ENCODE measurements around the gene BCKDK. TPM values are rescaled to one million over a fixed set of nuclear protein-coding genes. Genes with fewer than 3 reads are reported as not detected.
A peak's percentile ranks its signal among the peaks of the same experiment; 100 is the strongest.
"Not testable (repeated sequence)": the region's sequence is repeated elsewhere in the genome, so short reads cannot be mapped to it uniquely, and the experiment has no call there.

Gene BCKDK
- total RNA-seq, 3 donors from 2014 or later, result 31.8 to 33.6 (median 33.5) TPM

GRCh38 chr16:31133046-31133501 is 24.9 kb downstream of the BCKDK start:
- peaks cover 4 to 50% of the 10 kb centered on the region in 2 donors for H3K4me1 ChIP-seq
- H3K9me3 ChIP-seq, result no peaks in the 10 kb centered on the region
- H3K36me3 ChIP-seq, result no peaks in the 10 kb centered on the region
- TF ChIP-seq POLR2AphosphoS5 (IDR thresholded peaks at IDR 0.05) (no peak), POLR2A (IDR thresholded peaks at IDR 0.05) (no peak)
- TF ChIP-seq, protein P1, sequence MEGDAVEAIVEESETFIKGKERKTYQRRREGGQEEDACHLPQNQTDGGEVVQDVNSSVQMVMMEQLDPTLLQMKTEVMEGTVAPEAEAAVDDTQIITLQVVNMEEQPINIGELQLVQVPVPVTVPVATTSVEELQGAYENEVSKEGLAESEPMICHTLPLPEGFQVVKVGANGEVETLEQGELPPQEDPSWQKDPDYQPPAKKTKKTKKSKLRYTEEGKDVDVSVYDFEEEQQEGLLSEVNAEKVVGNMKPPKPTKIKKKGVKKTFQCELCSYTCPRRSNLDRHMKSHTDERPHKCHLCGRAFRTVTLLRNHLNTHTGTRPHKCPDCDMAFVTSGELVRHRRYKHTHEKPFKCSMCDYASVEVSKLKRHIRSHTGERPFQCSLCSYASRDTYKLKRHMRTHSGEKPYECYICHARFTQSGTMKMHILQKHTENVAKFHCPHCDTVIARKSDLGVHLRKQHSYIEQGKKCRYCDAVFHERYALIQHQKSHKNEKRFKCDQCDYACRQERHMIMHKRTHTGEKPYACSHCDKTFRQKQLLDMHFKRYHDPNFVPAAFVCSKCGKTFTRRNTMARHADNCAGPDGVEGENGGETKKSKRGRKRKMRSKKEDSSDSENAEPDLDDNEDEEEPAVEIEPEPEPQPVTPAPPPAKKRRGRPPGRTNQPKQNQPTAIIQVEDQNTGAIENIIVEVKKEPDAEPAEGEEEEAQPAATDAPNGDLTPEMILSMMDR (IDR thresholded peaks at IDR 0.05), result no peak
- no peaks in the 10 kb centered on the region for H3K27me3 ChIP-seq
- peak overlapping the region; percentile 95 for H3K27ac ChIP-seq
- peak overlapping the region in 1 of 3 donors; percentile 68 for H3K4me3 ChIP-seq
- intact Hi-C loops (cut with DNase I; ENCODE audit: low total_unique reads), result no loop called here
- DNase-seq (ENCODE audit: low spot score in 2 of 2), result no peak

GRCh38 chr16:31134091-31134571 is 25.9 kb downstream of the BCKDK start:
- no peak for DNase-seq (ENCODE audit: low spot score in 2 of 2)
- Histone ChIP-seq H3K36me3 (no peaks in the 10 kb centered on the region), H3K9me3 (no peaks in the 10 kb centered on the region), H3K27me3 (no peaks in the 10 kb centered on the region), H3K27ac (peak overlapping the region; percentile 95), H3K4me3 (peak overlapping the region in 2 of 3 donors; percentile 68 to 73), H3K4me1 (peaks cover 4 to 48% of the 10 kb centered on the region in 2 donors)
- no peak for TF ChIP-seq POLR2A (IDR thresholded peaks at IDR 0.05)
- intact Hi-C loops (cut with DNase I; ENCODE audit: low total_unique reads), result no loop called here

DNA sequence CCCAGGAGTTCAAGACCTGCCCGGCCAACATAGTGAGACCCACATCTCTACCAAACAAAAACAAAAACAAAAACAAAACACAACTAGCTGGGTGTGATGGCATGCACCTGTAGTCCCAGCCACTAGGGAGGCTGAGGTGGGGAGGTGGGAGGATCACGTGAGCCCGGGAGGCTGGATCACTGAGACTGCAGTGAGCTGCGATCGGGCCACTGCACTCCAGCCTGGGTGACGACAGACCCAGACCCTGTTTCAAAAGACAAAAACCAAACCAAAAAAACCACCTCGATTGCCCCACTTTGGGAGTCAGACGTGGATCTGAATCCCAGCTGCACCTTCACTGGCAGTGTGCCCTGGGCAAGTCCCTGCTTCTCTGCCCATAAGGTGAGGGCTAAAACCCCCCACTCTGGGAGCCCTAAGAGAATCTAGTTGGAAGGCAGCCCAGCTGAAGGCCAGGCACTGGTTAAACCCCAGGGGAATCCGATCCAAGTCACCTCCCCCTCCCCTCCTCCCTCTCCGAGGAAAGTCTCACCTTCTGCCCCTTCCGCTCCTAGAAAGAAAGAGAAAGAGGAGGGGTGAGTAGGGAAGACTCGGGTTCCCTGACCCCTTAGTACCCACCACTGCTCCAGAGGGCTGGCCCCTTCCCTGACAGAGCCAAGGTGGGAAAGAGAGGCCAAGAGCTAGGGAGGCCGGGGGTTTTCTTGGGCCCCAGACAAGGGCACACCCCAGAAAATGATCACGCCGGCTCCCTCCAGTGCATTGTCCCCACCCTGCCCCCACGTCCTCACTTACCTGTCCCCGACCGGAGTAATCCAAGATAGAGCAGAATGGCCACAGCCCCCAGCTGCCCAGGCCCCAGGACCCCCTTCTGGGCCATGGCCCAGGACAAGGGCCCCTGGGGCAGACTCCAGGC is 26.7 kb downstream of the BCKDK start:
- Histone ChIP-seq H3K9me3 (no peaks in the 10 kb centered on the region), H3K4me1 (peaks cover 4 to 45% of the 10 kb centered on the region in 2 donors), H3K4me3 (peak overlapping the region in 2 of 3 donors; percentile 68 to 73), H3K27ac (peak overlapping the region; percentile 95), H3K36me3 (no peaks in the 10 kb centered on the region), H3K27me3 (no peaks in the 10 kb centered on the region)
- peak in 1 of 2 donors; percentile 70 for DNase-seq (ENCODE audit: low spot score in 2 of 2)
- TF ChIP-seq POLR2A (IDR thresholded peaks at IDR 0.05), result no peak
- TF ChIP-seq, protein P1 (IDR thresholded peaks at IDR 0.05), result peak; percentile 22 to 69 (median 53)
- peak in 1 of 3 donors; percentile 49 for TF ChIP-seq POLR2AphosphoS5 (IDR thresholded peaks at IDR 0.05)
- intact Hi-C loops (cut with DNase I; ENCODE audit: low total_unique reads), result no loop called here

- Histone ChIP-seq H3K4me1 (peaks cover 0 to 38% of the 10 kb centered on the region in 2 donors), H3K9me3 (no peaks in the 10 kb centered on the region), H3K36me3 (no peaks in the 10 kb centered on the region), H3K4me3 (peak within 1 kb of the TSS in 2 of 3 donors; percentile 68 to 73), H3K27ac (peak within 1 kb of the TSS; percentile 95), H3K27me3 (no peaks in the 10 kb centered on the region)
- intact Hi-C loops (cut with DNase I; ENCODE audit: low total_unique reads), result no loop called here
- peak; percentile 90 to 91 for DNase-seq (ENCODE audit: low spot score in 2 of 2)
- TF ChIP-seq POLR2A (IDR thresholded peaks at IDR 0.05) (peak; percentile 55), POLR2AphosphoS5 (IDR thresholded peaks at IDR 0.05) (peak in 1 of 3 donors; percentile 83)
- TF ChIP-seq, protein P1 (IDR thresholded peaks at IDR 0.05), result no peak
Measured at GRCh38 chr16:31135535-31136286, 27.5 kb downstream of the BCKDK start, which contains the start of gene PRSS8. Gene PRSS8 (minus strand): TSS chr16:31135727. CDS start chr16:31135498, 229 bp downstream.

GRCh38 chr16:31136287-31136662 is 28.1 kb downstream of the BCKDK start:
- TF ChIP-seq, protein P1 (IDR thresholded peaks at IDR 0.05), result no peak
- TF ChIP-seq POLR2A (IDR thresholded peaks at IDR 0.05), result no peak
- TF ChIP-seq POLR2AphosphoS5 (IDR thresholded peaks at IDR 0.05), result no peak
- no peak for DNase-seq (ENCODE audit: low spot score in 2 of 2)
- Histone ChIP-seq H3K9me3 (no peaks in the 10 kb centered on the region), H3K4me1 (peaks cover 2 to 35% of the 10 kb centered on the region in 2 donors), H3K36me3 (no peaks in the 10 kb centered on the region), H3K4me3 (no peak overlapping the region), H3K27me3 (no peaks in the 10 kb centered on the region), H3K27ac (no peak overlapping the region)
- intact Hi-C loops (cut with DNase I; ENCODE audit: low total_unique reads), result no loop called here

DNA sequence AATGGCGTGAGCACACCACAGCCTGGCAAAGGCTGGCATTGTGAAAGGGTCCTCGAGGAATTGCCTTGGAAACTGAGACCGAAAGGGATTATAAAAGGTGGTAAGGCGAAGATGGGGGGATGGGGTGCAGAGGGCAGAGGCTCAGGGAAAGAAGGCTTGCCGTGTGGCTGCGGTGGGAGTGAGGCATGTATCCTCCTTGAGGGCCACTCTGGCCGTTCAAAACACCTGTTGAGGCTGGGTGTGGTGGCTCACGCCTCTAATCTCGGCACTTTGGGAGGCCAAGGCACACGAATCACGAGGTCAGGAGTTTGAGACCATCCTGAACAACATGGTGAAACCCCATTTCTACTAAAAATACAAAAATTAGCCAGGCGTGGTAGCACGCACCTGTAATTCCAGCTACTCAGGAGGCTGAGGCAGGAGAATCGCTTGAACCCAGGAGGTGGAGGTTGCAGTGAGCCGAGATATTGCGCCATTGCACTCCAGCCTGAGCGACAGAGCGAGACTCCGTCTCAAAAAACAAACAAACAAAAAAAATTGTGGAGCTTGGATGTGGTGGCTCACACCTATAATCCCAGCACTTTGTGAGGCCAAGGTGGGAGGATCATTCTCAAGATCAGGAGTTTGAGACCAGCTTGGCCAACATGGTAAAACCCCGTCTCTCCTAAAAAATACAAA is 28.8 kb downstream of the BCKDK start:
- H3K27ac ChIP-seq; intact Hi-C loops (cut with DNase I; ENCODE audit: low total_unique reads); H3K27me3 ChIP-seq; DNase-seq (ENCODE audit: low spot score in 2 of 2); H3K9me3 ChIP-seq; H3K36me3 ChIP-seq; H3K4me3 ChIP-seq: not testable (repeated sequence)
- H3K4me1 ChIP-seq, result peaks cover 9 to 35% of the 10 kb centered on the region in 2 donors

Measured in breast epithelium (tissue), 4 donors.